GM19351 (cell line): ENCODE results near the gene SH3BP5.

ENCODE experiments used
- ATAC-seq: cut with Tn5 transposase; IDR thresholded peaks from one replicate; pipeline ENCODE4 v1.9.1; 2021; ENCODE audit warnings: mild to moderate bottlenecking, moderate library complexity; ENCODE audit not compliant: unreplicated experiment

Gene SH3BP5

GRCh38 chr3:15299036-15299435 is 33.4 kb downstream of the SH3BP5 start:
- ATAC-seq = no peak

- ATAC-seq = no peak
These were observed 33.9 kb downstream of the SH3BP5 start for GRCh38 chr3:15298504-15298903.

DNA sequence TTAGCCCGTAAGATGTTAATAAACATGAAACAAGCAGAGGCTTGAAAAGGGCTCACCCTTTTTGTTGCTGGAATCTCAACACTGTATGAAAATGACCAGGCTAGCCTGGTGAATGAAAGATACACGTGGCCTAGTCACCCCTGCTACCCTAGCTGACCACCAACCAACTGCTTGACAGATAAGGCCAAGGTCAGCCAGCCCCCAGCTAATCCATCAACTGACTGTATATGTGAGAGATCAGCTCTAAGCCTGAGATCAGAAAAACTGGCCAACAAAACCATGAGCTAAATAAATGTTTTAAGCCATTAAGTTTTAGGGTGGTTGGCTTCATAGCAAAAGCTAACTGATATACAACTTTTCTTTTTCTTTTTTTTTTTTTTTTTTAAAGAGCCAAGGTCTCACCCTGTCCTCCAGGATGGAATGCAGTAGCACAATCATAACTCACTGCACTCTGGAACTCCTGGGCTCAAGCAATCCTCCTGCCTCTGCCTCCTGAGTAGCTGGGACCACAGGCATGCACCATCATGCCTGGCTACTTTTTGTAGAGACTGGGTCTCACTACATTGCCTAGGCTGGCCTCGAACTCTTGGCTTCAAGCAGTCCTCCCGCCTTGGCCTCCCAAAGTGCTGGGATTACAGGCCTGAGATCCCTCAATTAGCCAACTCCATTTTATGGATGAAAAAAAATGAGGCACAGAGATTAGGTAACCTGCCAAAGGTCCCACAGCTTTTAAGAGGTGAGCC is 34.6 kb downstream of the SH3BP5 start:
- no peak for ATAC-seq

GRCh38 chr3:15295506-15295905 is 36.9 kb downstream of the SH3BP5 start:
- no peak for ATAC-seq

GRCh38 chr3:15294929-15295328 is 37.5 kb downstream of the SH3BP5 start:
- ATAC-seq = no peak

- no peak for ATAC-seq
These were observed 39.4 kb downstream of the SH3BP5 start for GRCh38 chr3:15292765-15293522.

- ATAC-seq = peak; percentile 84
These were observed 40.5 kb downstream of the SH3BP5 start for GRCh38 chr3:15291589-15292541.

DNA sequence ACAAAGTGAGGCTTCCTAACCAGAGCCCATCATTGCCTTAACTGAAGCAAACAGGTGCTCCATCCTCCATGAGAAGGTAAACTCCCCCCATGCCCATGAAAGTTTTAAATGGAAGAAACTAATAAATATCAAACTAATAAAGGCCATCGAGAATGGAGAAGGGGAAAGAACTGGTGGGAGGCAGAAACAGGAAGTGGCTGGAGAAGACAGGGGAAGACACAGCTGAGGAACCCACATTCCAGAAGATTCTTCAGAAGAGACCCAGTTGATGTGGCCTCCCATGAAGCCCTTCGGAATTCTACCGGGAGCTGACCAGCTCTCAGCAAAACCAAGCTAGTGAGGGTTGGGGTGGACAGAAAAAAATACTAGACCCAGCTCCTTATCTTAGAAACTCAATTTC is 41.6 kb downstream of the SH3BP5 start:
- no peak for ATAC-seq

DNA sequence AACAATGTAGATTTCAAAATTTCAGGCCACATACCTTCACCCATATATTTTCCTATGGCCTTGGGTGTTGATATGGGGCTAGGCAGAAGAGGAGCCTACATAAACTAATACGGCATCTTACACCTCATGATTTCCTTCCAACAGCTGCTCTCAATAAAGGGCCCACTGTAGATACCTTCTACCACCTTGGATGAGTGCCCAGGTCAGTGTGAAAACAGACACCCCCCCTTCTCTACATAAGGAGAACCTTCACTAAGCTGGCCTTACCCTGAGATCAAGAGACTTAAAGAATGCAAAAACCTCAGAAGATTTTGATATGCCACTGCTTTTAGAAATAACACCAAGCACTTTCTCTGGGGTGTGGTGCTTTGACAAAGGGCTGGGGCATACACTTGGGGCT is 42.7 kb downstream of the SH3BP5 start:
- ATAC-seq = no peak

DNA sequence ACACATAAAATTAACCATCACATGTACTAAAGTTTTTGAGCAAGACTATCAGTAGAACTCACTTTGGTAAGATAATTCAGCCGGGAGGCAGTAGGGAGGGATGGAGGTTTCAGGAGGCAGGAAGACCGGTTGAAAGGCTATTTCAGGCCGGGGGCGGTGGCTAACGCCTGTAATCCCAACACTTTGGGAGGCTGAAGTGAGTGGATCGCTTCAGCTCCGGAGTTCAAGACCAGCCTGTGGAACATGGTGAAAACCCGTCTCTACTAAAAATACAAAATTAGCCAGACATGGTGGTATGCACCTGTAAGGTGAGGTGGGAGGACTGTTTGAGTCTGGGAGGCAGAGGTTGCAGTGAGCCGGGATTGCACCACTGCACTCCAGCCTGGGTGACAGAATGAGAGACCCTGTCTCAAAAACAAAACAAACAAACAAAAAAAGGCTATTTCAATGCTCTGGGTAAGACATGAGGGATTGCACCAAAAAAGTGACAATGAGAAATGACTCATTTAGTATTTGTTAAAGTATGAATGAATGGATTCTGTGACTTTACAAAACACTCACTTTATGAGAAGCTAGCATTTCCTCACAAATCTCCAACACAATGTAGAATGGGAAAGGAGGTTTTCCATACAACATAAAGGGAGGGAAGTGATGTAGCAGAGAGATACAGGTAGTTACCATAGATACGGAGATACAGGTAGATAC is 43.9 kb downstream of the SH3BP5 start:
- ATAC-seq = no peak

GRCh38 chr3:15287565-15288330 is 44.6 kb downstream of the SH3BP5 start:
- no peak for ATAC-seq

GRCh38 chr3:15286022-15286421 is 46.4 kb downstream of the SH3BP5 start:
- no peak for ATAC-seq

- peak; percentile 27 for ATAC-seq
These were observed 48.1 kb downstream of the SH3BP5 start for GRCh38 chr3:15284121-15284889.

DNA sequence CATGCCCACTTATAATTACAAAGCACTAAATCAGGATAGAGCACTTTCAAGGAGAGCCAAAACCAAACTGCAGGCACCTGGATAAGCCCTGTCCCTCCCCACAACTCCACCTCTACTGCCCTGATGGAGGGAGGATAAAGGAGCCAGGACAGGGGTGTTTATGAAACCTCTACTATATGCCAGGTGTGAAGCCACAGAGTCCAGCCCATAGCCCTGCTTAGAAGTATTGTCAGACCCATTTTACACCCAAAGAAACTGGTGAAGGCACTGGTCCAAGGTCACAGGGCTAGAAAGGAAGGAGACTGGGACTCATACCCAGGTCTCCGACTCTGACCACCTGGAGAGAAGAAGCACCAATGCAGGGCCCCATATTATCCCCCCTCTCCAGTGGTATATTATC is 48.7 kb downstream of the SH3BP5 start:
- ATAC-seq = peak; percentile 64

GRCh38 chr3:15281817-15282216 is 50.6 kb downstream of the SH3BP5 start:
- ATAC-seq = no peak

DNA sequence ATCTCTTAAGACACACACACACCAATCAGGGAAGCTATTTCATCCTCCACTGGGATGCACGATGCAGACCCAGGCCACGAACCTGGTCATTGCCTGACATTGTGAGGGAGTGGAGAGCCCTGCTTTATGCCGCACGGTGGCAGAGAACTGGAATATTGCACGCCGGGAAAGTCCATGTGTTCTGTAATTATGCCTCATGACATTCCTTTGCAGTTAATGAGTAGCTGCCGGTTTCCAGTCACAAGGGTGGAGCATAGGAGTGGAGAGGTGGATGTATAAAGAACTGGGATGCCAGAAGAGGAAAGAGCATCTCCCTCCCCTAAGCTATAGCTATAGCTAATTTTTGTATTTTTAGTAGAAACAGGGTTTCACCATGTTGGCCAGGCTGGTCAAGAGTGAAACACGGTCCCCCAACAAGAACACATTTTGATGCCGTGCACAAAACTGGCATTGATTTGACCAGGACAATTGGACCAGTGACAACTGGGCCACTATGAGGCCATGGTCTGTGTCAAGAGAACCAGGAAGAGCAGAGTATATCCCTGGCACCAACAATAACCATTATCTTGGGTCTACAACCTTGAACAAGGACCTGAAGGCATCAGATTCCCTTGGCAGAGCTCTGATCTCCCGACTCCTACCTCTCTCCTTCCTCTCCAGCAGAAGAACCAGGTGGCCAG is 51.4 kb downstream of the SH3BP5 start:
- ATAC-seq = no peak

- ATAC-seq = no peak
These were observed 52.5 kb downstream of the SH3BP5 start for GRCh38 chr3:15279671-15280402.

GRCh38 chr3:15279205-15279604 is 53.2 kb downstream of the SH3BP5 start:
- no peak for ATAC-seq
